HG03159 (cell line): ENCODE data around the gene SAMD4B.
A peak's percentile ranks its signal among the peaks of the same experiment; 100 is the strongest.

Experiments used
- ATAC-seq: cut with Tn5 transposase; IDR thresholded peaks from one replicate; pipeline ENCODE4 v1.9.1; 2021; ENCODE audit warnings: mild to moderate bottlenecking, moderate library complexity; ENCODE audit not compliant: unreplicated experiment

SAMD4B gene

GRCh38 chr19:39407660-39408391, 65.6 kb downstream of the SAMD4B start:
- no peak for ATAC-seq

- ATAC-seq, result no peak
These were observed 66.4 kb downstream of the SAMD4B start for GRCh38 chr19:39408392-39409207.

- no peak for ATAC-seq
These were observed 67.2 kb downstream of the SAMD4B start for GRCh38 chr19:39409208-39410016.

GRCh38 chr19:39410017-39410830, 68.0 kb downstream of the SAMD4B start:
- ATAC-seq, result no peak

GRCh38 chr19:39410831-39411080, 68.5 kb downstream of the SAMD4B start:
- ATAC-seq, result no peak

- no peak for ATAC-seq
These were observed 69.0 kb downstream of the SAMD4B start for GRCh38 chr19:39411081-39411831.

GRCh38 chr19:39411832-39412099, 69.5 kb downstream of the SAMD4B start:
- ATAC-seq, result peak; percentile 21

- peak; percentile 55 for ATAC-seq
These were observed 70.1 kb downstream of the SAMD4B start, which contains the start of gene PLEKHG2 for GRCh38 chr19:39412100-39412866. TSS of gene PLEKHG2 (plus strand) at chr19:39412669. CDS start at chr19:39414087, 1,418 bp downstream.

GRCh38 chr19:39412867-39413271, 70.6 kb downstream of the SAMD4B start:
- ATAC-seq, result no peak

- no peak for ATAC-seq
These were observed 71.2 kb downstream of the SAMD4B start for GRCh38 chr19:39413272-39413910.

- no peak for ATAC-seq
These were observed 71.8 kb downstream of the SAMD4B start for GRCh38 chr19:39413911-39414608.

GRCh38 chr19:39415111-39416046, 73.2 kb downstream of the SAMD4B start:
- no peak for ATAC-seq

GRCh38 chr19:39416152-39417120, 74.2 kb downstream of the SAMD4B start:
- ATAC-seq, result no peak

GRCh38 chr19:39417463-39418181, 75.4 kb downstream of the SAMD4B start:
- no peak for ATAC-seq

GRCh38 chr19:39419003-39419402, 76.8 kb downstream of the SAMD4B start:
- ATAC-seq, result no peak
